Uterus (tissue), 2 donors: Measurements from ENCODE around the gene CELSR1.

ENCODE experiments used
- CTCF ChIP-seq, 4 experiments: fragments of 200-600 bp in 2 of 4; fragments of 450-650 bp in 2 of 4; sonication (generic) in 2 of 4; IDR thresholded peaks; one replicate each; pipeline ENCODE4 v1.5.1; 2016 to 2019; ENCODE audit warnings: antibody characterized with exemption in 4 of 4, mild to moderate bottlenecking in 2 of 4, moderate library complexity in 1 of 4
- POLR2A ChIP-seq, 2 donors: fragments of 450-650 bp; IDR thresholded peaks; one replicate each; pipeline ENCODE4 v1.6.1; 2016; ENCODE audit warnings: antibody characterized with exemption in 2 of 2, mild to moderate bottlenecking in 1 of 2, moderate library complexity in 1 of 2

- TF ChIP-seq CTCF (IDR thresholded peaks at IDR 0.05) (no peak), POLR2A (IDR thresholded peaks at IDR 0.05) (no peak)
Observed at GRCh38 chr22:46370584-46371291, 166.7 kb downstream of the CELSR1 start.
